Adipose tissue (tissue), 3 donors: Measurements from ENCODE around the gene DNAJC1. TPM values are rescaled to one million over a fixed set of nuclear protein-coding genes. Genes with fewer than 3 reads are reported as not detected.

Source experiments
- H3K27ac ChIP-seq: one replicate; pipeline ENCODE4 v1.5.1; 2013; ENCODE audit warnings: low read depth, low read length
- WGBS, 3 donors: extraction: QIAGEN DNeasy Blood & Tissue Kit; methylation state at CpG; one replicate each; pipeline ENCODE4 v1.1.7; 2013; 5-methylcytosine and 5-hydroxymethylcytosine counted together
- polyA plus RNA-seq, 3 donors: library from polyadenylated mRNA; stranded (reverse); fragments of 200-250 nt; gene quantifications; one replicate each; pipeline ENCODE4 v1.2.3, GENCODE V29; 2013
- donor health status: healthy with polysubstance abuse.
- donor health status: Bipolar disorder and iron deficiency.
- donor health status: healthy.

DNAJC1 gene
- polyA plus RNA-seq, 3 donors, result 22.8 to 37.4 (median 23.1) TPM

DNA sequence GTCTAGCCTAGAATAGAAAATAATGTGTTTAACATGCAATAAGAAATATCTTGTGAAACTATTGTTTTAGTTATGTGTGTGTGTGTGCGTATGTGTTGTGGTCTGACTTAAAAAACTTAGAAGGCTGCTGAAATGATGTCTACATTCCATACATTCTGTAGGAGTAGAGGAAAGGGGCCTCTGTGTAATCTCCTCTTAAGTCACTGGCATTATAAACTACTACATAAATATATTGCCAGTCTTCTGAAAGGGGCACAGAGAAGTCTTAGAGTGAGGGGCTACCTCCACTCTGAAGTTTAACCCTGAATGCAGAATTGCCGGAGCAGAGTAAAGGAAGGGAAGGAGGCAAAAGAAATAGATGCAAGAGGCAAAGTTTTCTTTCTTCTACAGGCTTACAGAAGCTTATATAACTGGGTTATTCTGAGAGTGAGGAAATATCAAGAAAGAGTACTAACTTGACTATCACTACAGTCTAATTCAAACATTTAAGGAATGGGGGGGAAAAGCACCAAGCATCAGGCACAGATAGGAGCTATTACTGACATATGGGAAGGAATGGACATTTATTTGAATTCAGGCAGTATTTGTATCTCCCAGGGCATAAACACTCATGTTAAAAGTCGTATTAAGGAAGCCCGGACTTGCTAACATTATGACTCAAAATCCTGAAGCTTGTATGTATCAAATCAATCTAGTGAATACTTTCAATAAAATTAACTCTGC lies 75.7 kb downstream of the DNAJC1 start:
- 90 to 95% (median 92%) methylated on average over 4 of the region's 4 CpGs for WGBS, 3 donors
- H3K27ac ChIP-seq, result no peak overlapping the region

GRCh38 chr10:21926949-21927348 lies 76.6 kb downstream of the DNAJC1 start:
- WGBS, 3 donors, result 41 to 54% (median 53%) methylated on average over 2 of the region's 2 CpGs
- no peak overlapping the region for H3K27ac ChIP-seq

DNA sequence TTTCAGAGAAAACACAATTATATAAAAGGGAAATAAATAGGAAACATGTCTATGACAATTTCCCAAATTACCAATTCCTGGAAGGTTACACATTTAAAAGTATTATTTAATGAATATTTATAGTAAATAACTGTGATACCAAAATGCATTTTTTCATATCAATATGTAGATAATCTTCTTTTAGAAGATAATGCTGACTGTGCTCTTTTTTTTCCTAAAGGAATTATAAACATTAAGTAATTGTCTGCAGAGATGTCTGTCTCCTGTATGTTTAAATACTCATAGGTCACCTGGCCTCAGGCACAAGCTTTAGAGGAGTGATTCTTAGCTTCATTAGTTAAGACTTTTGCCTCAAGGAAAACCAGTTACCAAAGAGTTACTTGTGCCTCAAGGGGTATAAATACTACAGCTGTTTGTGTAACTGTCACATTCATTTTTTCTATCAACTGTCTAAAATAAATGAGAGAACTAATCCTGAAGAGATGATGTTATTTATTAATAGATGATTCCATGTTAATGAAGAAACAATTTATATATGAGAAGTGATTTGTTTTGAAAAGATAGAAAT lies 77.1 kb downstream of the DNAJC1 start:
- no peak overlapping the region for H3K27ac ChIP-seq

DNA sequence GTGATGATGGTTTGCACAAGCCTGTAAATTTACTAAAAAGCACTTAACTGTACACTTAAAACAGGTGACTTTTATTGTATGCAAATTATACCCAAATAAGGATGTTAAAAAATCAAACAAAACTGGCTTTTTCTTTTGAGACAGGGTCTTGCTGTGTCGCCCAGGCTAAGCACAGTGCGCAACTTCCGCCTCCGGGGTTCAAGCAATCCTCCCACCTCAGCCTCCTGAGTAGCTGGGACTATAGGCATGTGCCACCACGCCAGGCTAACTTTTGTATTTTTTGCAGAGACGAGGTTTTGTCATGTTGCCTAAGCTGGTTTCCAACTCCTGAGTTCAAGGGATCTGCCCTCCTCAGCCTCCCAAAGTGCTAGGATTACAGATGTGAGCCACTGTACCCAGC lies 77.7 kb downstream of the DNAJC1 start:
- WGBS, 3 donors, result 95 to 98% (median 98%) methylated on average over 6 of the region's 6 CpGs
- H3K27ac ChIP-seq, result no peak overlapping the region

DNA sequence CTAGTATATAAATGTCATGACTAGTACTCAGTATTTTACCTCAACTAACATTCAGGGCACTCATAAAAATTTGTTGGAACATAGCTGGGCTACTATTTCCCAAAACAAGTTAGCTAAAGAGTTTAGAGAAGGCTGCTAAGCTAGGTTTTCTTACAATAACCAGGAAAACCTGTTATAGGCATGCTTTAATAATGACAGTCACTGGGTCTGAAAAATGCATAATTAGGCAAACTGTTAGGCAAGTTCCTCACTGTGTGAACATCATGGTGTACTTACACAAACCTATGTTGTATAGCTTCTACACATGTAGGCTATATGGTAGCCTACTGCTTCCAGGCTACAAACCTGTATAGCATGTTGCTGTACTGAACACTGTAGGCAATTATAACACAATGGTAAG lies 79.0 kb downstream of the DNAJC1 start:
- H3K27ac ChIP-seq, result no peak overlapping the region

- 92 to 97% (median 96%) methylated on average over 3 of the region's 3 CpGs for WGBS, 3 donors
- no peak overlapping the region for H3K27ac ChIP-seq
Observed at GRCh38 chr10:21920633-21921032, 82.9 kb downstream of the DNAJC1 start.

GRCh38 chr10:21919906-21920305 lies 83.6 kb downstream of the DNAJC1 start:
- H3K27ac ChIP-seq, result no peak overlapping the region

DNA sequence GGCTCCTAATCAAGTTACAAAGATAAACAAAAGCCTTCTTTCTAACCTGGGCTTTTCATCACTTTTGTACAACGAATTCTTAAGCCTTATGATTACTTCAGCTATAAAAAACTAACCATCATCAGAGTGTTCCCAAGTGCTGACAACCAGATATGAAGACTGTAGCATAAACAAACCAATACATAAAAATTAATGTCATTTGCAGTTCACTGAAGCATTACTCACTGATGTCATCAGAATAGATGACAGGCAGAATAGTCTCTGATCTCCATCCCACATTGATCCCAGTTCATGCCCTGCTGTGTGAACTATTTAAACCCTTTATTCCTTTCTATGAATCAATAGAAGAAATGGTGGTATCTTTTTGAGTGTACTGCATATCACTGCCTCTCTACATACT lies 84.4 kb downstream of the DNAJC1 start:
- 67 to 85% (median 79%) methylated on average over 1 of the region's 1 CpG for WGBS, 3 donors
- no peak overlapping the region for H3K27ac ChIP-seq

GRCh38 chr10:21912625-21913024 lies 90.9 kb downstream of the DNAJC1 start:
- WGBS, 3 donors, result 90 to 93% (median 92%) methylated on average over 2 of the region's 2 CpGs

GRCh38 chr10:21910798-21911197 lies 92.7 kb downstream of the DNAJC1 start:
- 73 to 88% (median 80%) methylated on average over 5 of the region's 5 CpGs for WGBS, 3 donors

More at GRCh38 chr10:21912625-21913024, 90.9 kb downstream of the DNAJC1 start:
- no peak overlapping the region for H3K27ac ChIP-seq

DNA sequence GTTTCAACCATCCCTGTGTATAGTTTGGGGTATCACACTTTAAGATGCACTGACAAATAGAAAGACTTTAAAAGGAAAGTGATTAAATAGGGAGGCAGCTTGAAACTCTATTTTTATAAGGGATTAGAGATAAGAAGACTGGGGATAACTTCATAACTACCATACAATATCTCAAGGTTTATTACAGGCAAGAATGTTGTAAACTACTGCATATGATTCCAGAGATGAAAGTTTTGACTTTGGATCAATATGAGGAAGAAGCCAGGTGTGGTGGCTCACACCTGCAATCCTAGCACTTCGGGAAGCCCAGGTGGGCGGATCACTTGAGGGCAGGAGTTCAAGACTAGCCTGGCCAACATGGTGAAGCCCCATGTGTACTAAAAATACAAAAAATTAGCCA lies 96.1 kb downstream of the DNAJC1 start:
- 80 to 96% (median 93%) methylated on average over 2 of the region's 2 CpGs for WGBS, 3 donors
- no peak overlapping the region for H3K27ac ChIP-seq

More at GRCh38 chr10:21910798-21911197, 92.7 kb downstream of the DNAJC1 start:
- no peak overlapping the region for H3K27ac ChIP-seq

- WGBS, 3 donors, result 91 to 97% (median 96%) methylated on average over 2 of the region's 2 CpGs
- H3K27ac ChIP-seq, result no peak overlapping the region
Observed at GRCh38 chr10:21904930-21905329, 98.6 kb downstream of the DNAJC1 start.

DNA sequence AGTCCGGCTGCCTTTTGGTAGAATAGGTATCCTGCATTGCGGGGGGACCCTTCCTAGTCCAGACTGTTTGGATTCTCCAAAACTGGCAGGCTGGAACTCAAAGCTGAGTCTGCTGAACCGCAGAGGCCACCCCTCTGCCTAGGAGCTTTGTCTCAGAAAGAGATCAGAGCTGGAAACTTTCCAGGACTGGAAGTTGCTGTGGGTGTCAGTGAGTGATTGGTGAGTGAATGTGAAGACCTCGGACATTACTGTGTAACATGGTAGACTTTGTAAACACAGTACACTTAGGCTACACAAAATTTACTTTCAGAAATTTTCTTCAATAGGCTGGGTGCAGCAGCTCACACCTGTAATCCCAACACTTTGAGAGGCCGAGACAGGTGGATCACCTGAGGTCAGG lies 103.8 kb downstream of the DNAJC1 start:
- 87 to 92% (median 89%) methylated on average over 5 of the region's 5 CpGs for WGBS, 3 donors

GRCh38 chr10:21895932-21896331 lies 107.6 kb downstream of the DNAJC1 start:
- no peak overlapping the region for H3K27ac ChIP-seq
- WGBS, 3 donors, result 63 to 89% (median 87%) methylated on average over 1 of the region's 1 CpG

More for the DNA sequence above, 103.8 kb downstream of the DNAJC1 start:
- H3K27ac ChIP-seq, result no peak overlapping the region

DNA sequence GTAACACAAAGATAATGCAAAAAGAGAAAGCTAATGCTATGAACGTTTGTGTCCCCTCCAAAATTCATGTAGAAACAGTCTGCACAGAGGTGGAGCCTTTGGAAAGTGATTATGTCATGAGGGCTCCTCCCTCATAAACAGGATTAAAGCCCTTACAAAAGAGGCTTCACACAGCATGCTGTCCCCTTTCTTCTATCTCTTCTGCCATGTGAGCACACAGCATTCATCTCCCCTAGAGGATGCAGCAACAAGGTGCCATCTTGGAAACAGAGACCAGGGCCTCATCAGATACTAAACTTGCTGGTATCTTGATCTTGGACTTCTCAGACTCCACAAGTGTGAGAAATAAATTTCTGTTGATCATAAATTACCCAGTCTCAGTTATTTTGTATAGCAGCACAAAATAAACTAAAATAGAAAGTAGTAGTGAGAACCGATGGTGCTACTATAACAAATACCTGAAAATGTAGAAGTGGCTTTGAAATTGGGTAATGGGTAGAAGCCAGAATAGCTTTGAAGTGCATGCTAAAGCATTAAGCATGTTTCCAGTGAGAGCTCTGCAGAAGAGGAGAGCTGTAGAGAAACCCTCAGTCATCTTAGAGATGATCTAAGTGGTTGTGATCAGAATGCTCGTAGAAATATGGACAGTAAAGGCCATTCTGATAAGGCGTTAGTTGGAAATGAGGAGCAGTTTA lies 108.7 kb downstream of the DNAJC1 start:
- WGBS, 3 donors, result 93 to 94% (median 94%) methylated on average over 4 of the region's 4 CpGs
- H3K27ac ChIP-seq, result no peak overlapping the region

DNA sequence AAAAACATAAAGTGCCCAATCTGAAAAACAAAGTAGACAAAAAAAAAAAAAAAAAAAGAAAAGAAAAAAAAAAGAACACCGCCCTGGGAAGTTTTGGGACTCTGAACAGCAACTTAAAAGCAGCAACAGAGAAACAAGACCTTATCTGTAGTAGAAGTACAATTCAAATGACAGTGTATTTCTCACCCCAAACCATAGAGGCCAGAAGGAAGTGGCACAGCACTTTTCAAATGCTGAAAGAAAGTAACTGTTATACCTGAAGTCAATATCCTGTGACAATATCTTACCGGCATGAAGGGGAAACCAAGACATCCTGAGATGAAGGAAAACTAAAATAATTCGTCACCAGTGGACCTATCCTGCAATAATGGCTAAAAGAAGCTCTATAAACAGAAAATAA lies 112.1 kb downstream of the DNAJC1 start:
- H3K27ac ChIP-seq, result no peak overlapping the region
- 79 to 93% (median 83%) methylated on average over 3 of the region's 3 CpGs for WGBS, 3 donors

- WGBS, 3 donors, result 92 to 97% (median 93%) methylated on average over 2 of the region's 2 CpGs
- no peak overlapping the region for H3K27ac ChIP-seq
Observed at GRCh38 chr10:21889477-21890275, 113.9 kb downstream of the DNAJC1 start.

DNA sequence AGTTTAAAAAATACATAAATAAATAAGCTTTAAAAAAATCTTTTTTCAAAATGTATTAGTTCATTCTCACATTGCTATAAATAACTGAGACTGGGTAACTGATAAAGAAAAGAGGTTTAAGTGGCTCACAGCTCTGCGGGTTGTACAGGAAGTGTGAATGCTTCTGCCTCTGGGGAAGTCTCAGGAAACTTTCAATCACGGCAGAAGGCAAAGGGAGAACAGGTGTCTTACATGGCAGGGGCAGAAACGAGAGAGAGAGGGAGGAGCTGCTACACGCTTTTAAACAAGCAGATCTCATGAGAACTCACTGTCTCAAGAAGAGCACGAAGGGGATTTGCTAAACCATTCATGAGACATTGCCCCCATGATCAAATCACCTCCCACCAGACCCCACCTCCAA lies 114.6 kb downstream of the DNAJC1 start:
- no peak overlapping the region for H3K27ac ChIP-seq
- 51 to 68% (median 54%) methylated on average over 5 of the region's 5 CpGs for WGBS, 3 donors

- H3K27ac ChIP-seq, result no peak overlapping the region
Observed at GRCh38 chr10:21885940-21886339, 117.6 kb downstream of the DNAJC1 start.
